GM10266 (cell line): ENCODE data around the gene CENPX.

Source experiments
- DNase-seq: peaks from one replicate; pipeline ENCODE4 v3.0.0; 2012; ENCODE audit errors: extremely low spot score
- TF ChIP-seq, protein P1 (sequence below): IDR thresholded peaks from 2 replicates; pipeline ENCODE4 v1.5.1; 2012; ENCODE audit warnings: mild to moderate bottlenecking, low read depth; ENCODE audit not compliant: control insufficient read depth, insufficient read depth; ENCODE audit errors: missing control alignments

The CENPX gene

DNA sequence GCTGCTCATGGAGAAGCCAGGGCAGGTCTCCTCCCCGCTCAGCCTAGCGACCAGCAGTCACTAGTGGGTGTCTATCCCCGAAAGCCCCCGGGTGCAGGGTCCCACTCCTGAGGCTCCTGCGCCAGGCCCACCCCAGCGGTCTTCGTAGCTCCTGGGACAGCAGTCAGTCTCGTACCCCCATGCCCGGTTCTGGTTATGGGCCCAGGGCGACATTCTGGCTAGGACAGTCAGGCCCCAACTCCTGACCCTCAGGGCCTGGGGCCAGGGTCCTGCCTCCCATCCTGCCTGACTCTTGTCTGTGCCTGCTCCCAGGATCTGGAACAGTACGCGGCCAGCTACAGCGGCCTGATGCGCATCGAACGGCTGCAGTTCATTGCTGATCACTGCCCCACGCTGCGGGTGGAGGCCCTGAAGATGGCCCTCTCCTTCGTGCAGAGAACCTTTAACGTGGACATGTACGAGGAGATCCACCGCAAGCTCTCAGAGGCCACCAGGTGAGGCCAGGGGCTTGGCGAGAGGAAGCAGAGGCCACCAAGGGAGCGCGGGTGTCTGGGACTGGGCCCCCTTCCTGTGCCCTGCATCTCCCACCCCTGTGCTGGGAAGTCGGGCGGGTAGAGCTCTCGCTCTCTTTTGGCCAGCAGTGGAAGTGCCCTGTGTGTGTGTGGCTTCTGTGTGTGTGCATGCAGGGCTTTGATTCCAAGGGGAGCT, 31.0 kb upstream of the CENPX start:
- TF ChIP-seq, protein P1, sequence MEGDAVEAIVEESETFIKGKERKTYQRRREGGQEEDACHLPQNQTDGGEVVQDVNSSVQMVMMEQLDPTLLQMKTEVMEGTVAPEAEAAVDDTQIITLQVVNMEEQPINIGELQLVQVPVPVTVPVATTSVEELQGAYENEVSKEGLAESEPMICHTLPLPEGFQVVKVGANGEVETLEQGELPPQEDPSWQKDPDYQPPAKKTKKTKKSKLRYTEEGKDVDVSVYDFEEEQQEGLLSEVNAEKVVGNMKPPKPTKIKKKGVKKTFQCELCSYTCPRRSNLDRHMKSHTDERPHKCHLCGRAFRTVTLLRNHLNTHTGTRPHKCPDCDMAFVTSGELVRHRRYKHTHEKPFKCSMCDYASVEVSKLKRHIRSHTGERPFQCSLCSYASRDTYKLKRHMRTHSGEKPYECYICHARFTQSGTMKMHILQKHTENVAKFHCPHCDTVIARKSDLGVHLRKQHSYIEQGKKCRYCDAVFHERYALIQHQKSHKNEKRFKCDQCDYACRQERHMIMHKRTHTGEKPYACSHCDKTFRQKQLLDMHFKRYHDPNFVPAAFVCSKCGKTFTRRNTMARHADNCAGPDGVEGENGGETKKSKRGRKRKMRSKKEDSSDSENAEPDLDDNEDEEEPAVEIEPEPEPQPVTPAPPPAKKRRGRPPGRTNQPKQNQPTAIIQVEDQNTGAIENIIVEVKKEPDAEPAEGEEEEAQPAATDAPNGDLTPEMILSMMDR = no peak
- no peak for DNase-seq

DNA sequence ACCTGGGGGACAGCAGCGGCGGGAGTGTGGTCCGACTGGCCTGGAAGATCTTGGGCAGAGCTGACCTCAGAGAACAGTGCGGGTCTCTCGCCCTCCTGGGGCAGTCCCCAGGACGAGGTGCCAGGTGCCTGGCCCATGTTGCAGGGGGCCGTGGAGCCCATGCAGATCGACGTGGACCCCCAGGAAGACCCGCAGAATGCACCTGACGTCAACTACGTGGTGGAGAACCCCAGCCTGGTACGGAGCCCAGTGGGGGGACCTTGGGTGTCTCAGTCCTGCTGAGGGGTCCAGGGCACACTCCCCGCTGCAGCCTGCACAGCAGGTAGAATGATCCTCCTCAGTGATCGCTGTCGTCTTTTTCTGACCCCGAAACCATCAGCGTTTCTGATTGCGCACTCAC, 30.5 kb upstream of the CENPX start:
- TF ChIP-seq, protein P1 = no peak

DNA sequence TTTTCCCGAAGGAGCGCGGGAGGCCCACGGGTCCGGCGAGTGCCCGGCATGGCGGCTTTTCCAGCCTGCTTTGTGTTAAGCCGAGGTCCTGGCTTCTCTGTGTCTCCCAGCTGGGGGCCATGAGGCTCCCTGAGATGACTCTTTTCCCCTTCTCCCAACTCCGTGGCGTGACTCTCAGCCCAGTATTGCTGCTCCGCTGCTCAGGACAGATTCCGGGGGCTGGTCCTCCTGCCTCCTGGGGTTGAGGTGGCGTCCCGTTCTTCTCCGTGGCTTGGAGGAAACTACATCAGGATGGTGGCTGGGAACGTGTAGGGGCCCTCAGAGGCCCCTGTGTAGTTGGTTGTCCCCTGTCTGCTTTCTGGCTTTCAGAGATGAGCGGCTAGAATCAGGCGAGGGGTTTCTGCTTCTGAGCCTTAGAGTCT, 30.0 kb upstream of the CENPX start:
- TF ChIP-seq, protein P1 = no peak
- no peak for DNase-seq

More for the DNA sequence above, 30.5 kb upstream of the CENPX start:
- DNase-seq = no peak

DNA sequence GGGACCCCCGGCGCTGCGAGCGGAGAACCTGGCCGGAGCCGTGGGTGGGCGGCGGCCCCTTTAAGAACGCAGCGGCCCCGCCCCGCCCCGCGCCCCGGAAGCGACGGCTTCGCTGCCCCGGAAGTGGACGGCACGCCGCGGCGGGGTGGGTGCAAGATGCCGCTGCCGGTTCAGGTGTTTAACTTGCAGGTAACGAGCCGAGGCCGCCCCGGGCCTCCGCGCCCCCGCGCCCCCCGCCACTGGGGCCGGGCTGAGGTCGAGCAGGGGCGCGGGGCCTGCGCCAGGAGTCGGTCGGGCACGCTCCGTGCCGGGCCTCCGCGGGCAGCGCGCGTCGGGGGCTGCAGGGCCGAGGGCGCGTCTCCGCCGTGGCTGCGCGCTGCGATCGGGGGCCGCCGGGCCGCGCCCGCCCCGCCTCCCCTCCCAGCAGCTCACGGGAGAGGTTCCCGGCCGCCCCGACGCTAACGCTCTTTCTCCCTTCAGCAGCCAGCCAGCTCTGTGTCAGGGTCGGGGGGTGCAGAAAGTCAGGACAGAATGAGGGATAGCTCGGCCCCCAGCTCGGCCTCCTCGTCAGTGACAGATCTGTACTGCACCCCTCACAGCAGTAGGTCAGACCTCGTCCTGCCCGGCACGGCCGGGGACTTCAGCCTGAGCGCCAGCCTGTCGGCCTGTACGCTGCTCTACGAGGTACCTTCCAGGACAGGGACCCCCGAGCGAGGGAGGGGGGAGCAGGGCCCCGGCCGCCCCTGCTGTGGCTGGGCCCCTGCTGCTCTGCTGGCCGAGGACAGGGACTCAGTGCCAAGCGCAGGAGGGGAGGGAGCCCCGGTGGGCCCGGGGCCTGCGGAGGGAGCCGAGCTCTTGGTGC, 29.3 kb upstream of the CENPX start, which contains the start of the genes GPS1 and RFNG:
Gene GPS1, plus strand, starts transcription at position 123 of the 862 bp plus-strand sequence. Its CDS starts 34 bp downstream, at position 157.
Gene RFNG, minus strand, starts transcription at position 36 of the 862 bp plus-strand sequence. CDS start 45 bp downstream, outside the sequence.
- peak; percentile 98 for DNase-seq
- TF ChIP-seq, protein P1 = no peak

DNA sequence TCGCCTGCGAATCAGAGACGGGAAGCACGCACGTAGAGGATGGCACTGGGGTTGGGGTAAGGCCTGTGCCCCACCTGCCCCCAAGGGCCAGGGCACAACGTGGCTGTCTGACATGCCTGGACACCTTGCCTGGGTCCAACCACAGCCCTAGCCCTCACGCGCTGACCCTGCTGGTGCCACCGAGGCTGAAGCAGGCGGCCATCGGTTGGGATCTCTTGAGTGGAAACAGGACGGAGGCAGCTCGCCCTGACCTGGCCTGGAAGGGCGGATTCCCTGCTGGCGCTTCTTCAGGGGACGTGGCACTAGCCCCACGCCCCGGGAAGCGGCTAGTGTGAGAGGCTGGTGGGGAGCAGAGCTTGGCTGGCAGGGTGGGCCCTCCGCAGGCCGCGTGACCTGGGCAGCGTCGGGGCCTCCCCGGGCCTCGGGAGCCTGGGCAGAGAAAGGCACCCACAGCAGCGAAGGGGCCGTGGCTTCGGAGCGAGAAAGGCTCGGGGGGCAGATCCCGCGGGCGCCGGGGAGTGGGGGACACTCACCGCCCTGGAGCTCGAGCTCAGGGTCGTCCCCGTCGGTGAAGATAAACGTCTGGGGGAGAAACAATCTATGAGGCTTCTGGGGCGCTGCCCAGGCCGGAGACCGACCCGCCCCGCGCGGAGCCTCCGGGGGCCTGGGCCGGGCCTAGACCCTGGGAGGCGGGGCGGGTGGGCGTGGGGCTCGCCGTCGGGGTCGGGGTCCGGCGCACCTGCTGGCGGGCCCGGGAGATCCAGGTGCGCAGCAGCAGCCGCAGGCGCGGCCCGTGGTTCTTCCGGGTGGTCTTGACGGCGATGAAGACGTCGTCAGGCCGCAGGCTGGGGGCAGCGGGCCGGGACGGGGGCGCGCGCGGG, 28.3 kb upstream of the CENPX start:
- TF ChIP-seq, protein P1 = no peak
- peak; percentile 64 for DNase-seq

DNA sequence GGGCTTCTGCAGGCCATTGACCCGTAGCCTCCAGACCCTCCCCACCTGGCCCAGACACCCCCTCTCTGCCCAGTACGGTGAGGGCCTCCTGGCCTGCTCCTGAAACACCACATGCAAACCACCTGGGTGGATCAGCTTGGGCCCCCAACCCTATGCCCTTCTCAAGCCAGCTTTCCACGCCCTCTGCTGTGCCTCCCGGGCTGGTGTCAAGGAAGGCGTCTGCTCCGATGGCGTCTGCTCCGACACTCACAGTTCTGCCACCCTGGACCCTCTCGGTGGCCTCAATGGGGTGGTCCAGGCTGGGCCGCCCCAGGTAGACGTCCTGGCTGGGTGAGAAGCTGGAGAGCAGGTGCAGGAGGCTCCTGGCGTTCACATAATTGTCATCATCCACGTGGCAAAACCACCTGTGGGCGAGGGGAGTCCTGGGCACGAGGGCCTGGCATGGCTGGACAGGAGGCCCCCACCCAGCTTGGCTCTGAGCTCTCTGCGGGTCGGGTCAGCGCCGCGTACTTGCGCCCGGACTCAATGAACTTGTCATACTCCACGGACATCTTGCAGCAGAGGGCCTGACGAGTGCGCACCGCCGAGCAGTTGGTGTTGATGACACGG, 27.6 kb upstream of the CENPX start:
- TF ChIP-seq, protein P1 = no peak
- no peak for DNase-seq
